Measurements from ENCODE around the gene PGLYRP4.
"Not testable (repeated sequence)": the region's sequence is repeated elsewhere in the genome, so short reads cannot be mapped to it uniquely, and the experiment has no call there.

The PGLYRP4 gene

GRCh38 chr1:153337980-153338853, 10.4 kb downstream of the PGLYRP4 start:
- no peak for DNase-seq (ENCODE audit: low read depth)

- DNase-seq (ENCODE audit: low read depth) = no peak
Observed at GRCh38 chr1:153336650-153337049, 12.0 kb downstream of the PGLYRP4 start.

DNA sequence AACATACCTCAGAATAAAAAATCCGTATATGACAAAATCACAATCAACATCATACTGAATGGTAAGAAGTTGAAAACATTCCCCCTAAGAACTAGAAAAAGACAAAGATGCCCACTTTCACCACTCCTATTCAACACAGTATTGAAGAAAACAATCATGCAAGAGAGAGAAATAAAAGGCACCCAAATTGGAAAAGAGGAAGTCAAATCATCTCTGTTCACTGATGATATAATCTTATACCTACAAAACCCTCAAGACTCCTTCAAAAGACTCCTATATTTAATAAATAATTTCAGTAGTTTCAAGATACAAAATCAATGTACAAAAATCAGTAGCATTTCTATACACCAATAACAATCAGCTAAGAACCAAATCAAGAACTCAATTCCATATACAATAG, 14.7 kb downstream of the PGLYRP4 start:
- DNase-seq (ENCODE audit: low read depth) = no peak

DNA sequence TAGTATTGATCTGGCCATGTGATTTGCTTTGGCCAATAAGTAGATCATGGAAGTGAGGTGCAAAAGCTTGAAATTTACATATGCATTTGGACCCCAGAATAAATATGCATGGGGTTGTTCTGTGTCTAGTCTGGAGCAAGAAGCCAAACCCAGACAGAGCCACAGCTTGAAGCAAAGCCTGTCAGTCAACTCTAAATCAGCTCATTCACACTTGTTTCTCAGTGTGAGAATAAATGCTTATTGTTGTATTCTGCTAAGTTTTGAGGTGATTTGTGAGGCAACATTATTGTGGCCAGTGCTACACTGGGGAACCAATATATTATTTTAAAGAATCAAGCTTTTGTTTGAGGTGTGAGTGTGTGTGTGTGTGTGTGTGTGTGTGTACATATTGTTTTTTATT, 23.7 kb downstream of the PGLYRP4 start:
- DNase-seq (ENCODE audit: low read depth) = no peak

DNA sequence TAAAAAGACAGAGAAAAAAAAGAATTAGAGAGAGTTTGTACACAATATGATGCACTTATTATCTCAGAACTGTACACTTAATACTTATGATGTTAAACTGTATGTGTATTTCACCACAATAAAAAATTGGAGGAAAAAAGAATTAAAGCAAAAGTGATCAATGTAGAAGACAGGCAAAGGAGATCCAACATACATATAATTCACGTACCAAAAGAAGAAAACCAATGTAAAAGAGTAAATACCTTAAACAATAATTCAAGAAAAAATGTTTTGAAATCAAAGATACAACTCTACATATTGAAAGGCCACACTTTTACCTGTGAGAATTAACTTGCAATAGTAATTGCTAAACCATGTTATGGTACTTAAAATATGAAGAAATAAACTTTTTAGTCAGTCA, 26.1 kb downstream of the PGLYRP4 start:
- no peak for DNase-seq (ENCODE audit: low read depth)

- not testable (repeated sequence) for DNase-seq (ENCODE audit: low read depth)
Observed at GRCh38 chr1:153318145-153318544, 30.5 kb downstream of the PGLYRP4 start.

DNA sequence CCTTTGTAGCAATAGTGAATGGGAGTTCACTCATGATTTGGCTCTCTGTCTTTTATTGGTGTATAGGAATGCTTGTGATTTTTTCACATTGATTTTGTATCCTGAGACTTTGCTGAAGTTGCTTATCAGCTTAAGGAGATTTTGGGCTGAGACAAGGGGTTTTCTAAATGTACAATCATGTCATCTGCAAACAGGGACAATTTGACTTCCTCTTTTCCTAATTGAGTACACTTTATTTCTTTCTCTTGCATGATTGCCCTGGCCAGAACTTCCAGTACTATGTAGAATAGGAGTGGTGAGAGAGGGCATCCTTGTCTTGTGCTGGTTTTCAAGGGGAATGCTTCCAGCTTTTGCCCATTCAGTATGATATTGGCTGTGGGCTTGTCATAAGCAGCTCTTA, 32.6 kb downstream of the PGLYRP4 start:
- not testable (repeated sequence) for DNase-seq (ENCODE audit: low read depth)

- DNase-seq (ENCODE audit: low read depth) = not testable (repeated sequence)
Observed at GRCh38 chr1:153314388-153314787, 34.3 kb downstream of the PGLYRP4 start.

DNA sequence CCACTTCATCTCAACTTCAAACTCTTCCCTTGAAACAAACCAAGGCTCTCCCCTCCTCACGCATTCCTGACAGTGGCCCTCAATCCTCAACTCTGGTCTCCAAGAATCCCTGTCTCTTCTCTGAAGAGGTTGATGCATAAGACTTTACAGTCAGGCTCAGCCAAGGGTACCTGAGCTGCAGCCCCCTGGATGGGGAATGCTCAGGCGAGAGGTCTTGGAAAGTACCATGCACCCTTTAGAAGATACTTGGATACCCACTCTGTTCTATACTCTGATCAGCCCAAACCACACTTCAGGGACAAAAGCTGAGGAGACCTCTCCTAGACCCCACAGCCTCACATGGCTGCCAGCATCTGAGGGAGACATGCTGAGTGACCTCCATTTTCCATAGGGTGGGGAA, 35.4 kb downstream of the PGLYRP4 start:
- DNase-seq (ENCODE audit: low read depth) = no peak

DNA sequence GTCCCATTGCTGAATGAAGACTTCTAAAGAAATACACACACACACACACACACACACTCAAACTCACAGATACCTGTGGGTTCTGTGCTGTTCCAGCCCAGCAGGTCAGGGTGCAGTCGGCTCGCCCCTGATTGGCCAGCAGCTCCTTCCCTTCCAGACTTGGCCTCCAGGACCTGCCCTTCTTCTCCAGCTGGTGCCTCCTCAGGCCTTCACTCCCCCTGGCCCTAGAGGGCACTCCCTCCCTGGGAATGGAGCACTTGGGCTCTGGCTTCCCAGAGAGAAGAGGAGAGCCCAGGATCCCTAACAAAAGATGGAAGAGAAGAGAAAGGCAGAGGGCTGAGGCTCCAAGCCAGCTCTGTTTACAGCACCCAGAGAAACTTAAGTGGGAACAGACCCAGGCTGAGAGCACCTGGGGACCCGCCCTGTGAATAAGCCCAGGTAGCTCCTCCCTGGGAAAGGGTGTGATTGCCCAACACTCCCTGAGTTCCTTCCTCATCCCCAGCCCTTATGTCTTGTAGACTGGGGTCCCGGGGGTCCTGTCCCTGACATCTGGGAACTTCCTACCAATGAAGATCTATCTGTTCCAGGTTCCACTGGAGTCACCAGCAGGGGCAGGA, 36.0 kb downstream of the PGLYRP4 start, which contains the start of gene PGLYRP3:
Gene PGLYRP3 (minus strand): TSS at position 383 of the 617 bp plus-strand sequence. CDS start 2,287 bp downstream, outside the sequence.
- no peak for DNase-seq (ENCODE audit: low read depth)

- no peak for DNase-seq (ENCODE audit: low read depth)
Observed at GRCh38 chr1:153310526-153310925, 38.1 kb downstream of the PGLYRP4 start.

DNA sequence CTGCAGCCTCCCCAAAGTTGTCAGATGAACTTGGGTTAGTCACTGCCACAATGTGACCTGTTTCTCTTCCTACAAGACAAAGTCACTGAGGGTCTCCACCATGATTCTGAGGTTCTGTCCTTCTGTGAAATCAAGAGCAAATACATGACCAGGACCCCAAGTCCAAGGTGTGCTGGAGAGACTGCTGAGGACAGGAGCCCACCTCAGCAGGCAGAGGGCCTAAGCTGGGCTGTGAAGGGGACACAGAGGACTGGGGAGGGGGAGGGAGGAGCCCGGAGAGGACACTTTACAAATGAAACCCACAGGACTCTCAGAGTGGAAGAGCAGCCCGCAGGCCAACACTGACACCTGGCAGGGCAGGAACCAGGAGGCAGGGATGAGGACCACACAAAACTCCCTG, 39.2 kb downstream of the PGLYRP4 start:
- no peak for DNase-seq (ENCODE audit: low read depth)

DNA sequence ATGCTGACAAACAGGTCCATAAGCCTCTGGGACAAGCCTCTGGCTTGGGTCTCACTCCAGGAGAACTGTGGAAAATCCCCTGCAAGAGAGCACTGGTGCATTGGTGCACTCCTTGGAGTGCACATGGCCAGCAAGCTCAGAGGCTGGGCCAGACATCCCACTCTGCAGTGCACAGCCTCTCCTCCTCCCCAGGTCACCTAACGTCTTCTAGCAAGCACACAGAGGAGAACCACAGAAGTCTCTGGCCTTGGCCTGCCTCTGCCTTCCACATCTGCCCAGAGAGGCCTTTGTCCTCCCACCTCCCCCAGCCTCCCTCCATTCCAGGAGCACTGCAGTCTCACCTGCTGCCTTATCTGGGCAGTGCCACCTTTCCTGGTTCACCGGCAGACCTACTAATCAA, 40.1 kb downstream of the PGLYRP4 start:
- no peak for DNase-seq (ENCODE audit: low read depth)

GRCh38 chr1:153307221-153307600, 41.4 kb downstream of the PGLYRP4 start:
- DNase-seq (ENCODE audit: low read depth) = no peak

DNA sequence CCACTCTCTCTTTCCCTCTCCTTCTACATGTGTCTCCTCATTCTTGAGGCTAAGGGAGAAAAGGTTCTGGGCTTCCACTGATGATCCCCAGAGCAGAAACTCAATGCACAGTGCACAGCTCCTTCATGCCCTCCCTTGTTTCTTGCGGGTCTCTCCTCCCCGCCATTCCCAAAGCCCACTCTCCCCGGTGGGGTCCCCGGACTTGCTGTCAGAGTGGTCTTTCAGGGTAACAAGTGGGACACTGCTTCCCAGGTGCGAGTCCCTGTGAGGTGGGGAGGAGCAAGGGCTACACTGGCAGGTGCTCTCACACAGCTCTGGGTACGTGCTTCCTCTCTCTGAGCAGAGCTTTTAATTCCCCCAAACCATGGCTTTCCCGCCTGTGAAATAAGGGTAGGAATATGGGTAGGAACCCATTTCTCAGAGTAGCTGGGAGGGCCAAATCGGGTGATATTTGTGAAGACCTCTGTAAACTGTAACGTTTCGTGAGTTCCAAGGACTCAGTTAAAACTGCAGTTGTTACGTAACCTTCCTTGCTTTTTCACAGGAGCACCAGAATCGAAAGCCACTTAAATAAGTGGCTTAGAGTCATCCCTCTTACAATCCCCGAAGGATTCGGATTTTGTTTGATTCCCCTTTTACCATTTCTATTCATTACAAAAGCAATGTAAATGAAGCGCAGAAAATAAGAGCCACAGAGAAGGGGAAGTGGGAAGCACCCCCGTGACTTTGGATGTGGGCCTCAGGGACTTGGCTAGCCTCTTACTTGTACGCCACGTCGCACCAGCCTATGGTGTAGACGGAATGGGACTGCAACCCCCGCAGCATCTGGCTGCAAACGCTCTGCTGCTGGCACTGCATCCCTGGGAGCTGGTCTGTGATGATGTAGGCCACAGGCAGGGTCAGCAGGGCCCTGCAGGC, 42.1 kb downstream of the PGLYRP4 start:
- DNase-seq (ENCODE audit: low read depth) = no peak

DNA sequence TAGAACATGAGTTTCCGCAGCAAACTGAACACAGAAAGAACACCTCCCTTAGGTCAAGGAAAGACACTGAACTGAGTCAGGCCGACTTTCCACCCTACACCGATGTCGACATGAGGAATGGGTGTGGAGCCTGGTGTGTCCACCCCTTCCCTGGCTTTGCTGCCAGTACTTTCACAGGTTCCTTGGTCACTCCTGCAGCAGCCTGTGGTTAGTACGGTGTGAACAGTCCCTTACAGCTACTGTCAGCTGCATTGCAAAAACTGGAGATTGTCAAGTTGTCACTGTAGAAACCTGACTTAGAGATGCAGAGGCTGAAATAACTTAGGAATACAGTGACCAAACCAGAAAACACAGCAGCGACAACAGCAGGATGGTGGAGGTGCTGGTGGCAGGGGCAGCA, 43.0 kb downstream of the PGLYRP4 start:
- DNase-seq (ENCODE audit: low read depth) = no peak

DNA sequence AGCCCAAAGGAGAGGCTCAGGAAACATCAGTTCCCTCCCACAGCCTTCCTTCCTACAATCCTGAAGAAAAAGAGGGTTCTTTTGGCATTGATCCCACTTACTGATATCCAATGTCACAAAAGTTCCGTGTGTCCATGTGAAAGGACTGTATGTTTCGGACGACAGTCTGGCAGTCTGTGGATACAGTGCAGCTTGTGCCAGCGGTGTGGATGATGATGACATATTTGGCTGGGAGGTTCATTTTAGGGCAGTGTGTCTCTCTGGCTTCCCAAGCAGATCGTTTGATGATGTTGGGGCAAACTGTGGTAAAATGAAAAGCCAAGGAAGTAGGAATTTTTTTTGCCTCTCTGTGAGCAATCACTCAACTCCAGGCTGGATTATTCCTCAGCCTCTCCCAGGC, 46.3 kb downstream of the PGLYRP4 start:
- no peak for DNase-seq (ENCODE audit: low read depth)

DNA sequence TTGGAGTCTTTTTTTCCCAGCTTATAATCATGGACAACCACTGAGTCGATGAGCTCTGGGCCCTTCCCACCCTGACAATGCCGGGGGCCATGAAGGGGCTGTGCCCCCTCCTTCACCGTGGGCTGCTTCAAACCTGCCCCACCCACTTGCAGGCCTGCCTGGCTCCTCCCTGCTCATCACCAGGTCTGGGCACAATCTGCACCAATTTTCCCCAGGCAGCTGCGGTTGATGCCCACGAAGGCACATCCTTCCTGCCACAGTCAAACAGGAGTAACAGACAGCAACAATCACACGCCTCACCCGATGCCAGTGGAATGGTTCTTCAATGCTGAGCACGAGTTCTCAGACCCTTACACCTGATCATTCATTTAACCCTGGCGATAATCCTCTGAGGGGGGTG, 54.8 kb downstream of the PGLYRP4 start:
- no peak for DNase-seq (ENCODE audit: low read depth)

- no peak for DNase-seq (ENCODE audit: low read depth)
Observed at GRCh38 chr1:153293480-153293775, 55.2 kb downstream of the PGLYRP4 start.

DNA sequence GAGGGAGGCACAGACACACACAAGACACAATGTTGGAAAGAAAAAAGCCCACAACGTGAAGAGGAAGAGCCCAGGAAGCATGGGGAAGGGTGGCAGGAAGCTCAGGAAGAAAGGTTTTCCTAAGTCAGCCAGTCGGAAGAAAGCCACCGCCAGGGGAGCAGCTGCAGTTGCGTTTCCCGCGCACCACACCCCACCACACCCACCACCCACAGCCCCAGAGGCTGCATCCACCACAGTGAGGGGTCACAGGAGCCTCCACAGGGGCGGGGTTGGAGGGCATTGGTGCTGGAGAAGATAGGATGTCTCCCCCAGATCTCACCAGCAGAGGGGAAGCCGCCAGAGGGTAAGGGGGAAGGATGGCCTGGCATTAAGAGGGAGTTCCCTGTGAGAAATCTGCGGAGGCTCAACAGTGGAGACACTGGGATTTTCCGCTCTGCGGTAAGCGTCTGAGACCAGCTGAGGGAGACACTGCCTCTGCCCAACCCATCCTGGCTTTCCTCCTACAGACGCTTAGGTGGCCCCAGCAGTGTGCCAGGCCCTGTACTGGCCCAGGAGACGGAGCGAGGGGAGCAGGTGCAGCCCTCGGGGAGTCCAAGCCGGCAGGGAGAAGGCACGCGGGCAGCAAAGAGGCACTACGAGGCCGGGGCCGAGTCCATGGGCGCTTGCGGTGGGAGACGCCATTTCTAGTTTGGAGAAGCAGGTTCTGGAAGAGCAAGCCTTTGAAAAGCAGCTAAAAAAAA, 55.7 kb downstream of the PGLYRP4 start:
- DNase-seq (ENCODE audit: low read depth) = no peak

- DNase-seq (ENCODE audit: low read depth) = no peak
Observed at GRCh38 chr1:153292185-153292584, 56.5 kb downstream of the PGLYRP4 start.

DNA sequence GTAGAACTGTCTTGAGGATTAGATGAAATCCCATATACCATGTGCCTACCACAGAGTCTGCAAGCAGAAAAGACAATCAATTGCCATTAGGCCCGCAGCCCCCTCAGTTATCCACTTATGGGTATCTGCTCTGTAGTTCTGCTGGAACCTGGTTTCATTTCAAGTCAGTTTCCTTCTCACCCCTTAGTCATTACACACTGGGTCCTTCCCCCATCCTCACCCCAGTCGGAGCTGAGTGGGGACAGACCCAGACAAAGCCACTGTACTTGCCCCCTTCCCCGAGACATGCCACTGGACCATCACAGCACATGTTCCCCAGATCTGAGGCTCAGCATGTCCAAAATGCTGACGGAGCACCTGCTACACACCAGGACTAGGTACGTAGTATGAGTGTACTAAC, 57.1 kb downstream of the PGLYRP4 start:
- DNase-seq (ENCODE audit: low read depth) = no peak

Measured in activated T-cell treated with anti-CD3 and anti-CD28 coated beads for 24 hours (primary cell).